ENCODE data around the gene TFAP2B.

The TFAP2B gene

GRCh38 chr6:50843842-50844241, 25.2 kb downstream of the TFAP2B start:
- Histone ChIP-seq H3K36me3 (no peaks in the 10 kb centered on the region), H3K27ac (no peak overlapping the region), H3K27me3 (peaks cover 0 to 97% of the 10 kb centered on the region in 2 donors), H3K4me3 (no peak overlapping the region), H3K9me3 (no peaks in the 10 kb centered on the region), H3K4me1 (no peaks in the 10 kb centered on the region)
- intact Hi-C loops (cut with DNase I; ENCODE audit: low total_unique reads), result no loop called here
- no peak for TF ChIP-seq CTCF (IDR thresholded peaks at IDR 0.05)
- no peak for DNase-seq

- TF ChIP-seq CTCF (IDR thresholded peaks at IDR 0.05), result no peak
- no peak overlapping the region for H3K27ac ChIP-seq
- DNase-seq, result no peak
- no peaks in the 10 kb centered on the region for H3K9me3 ChIP-seq
- peaks cover 0 to 98% of the 10 kb centered on the region in 2 donors for H3K27me3 ChIP-seq
- no peak overlapping the region for H3K4me3 ChIP-seq
- intact Hi-C loops (cut with DNase I; ENCODE audit: low total_unique reads), result no loop called here
- H3K4me1 ChIP-seq, result peaks cover 0 to 18% (median 5%) of the 10 kb centered on the region in 4 donors
- H3K36me3 ChIP-seq, result no peaks in the 10 kb centered on the region
Observed at GRCh38 chr6:50845499-50846143, 26.9 kb downstream of the TFAP2B start.

- H3K4me1 ChIP-seq, result peaks cover 0 to 20% (median 6%) of the 10 kb centered on the region in 4 donors
- H3K27ac ChIP-seq, result no peak overlapping the region
- no peak for TF ChIP-seq CTCF (IDR thresholded peaks at IDR 0.05)
- no peaks in the 10 kb centered on the region for H3K36me3 ChIP-seq
- no peak overlapping the region for H3K4me3 ChIP-seq
- intact Hi-C loops (cut with DNase I; ENCODE audit: low total_unique reads), result no loop called here
- H3K27me3 ChIP-seq, result peaks cover 0 to 98% of the 10 kb centered on the region in 2 donors
- no peak for DNase-seq
- no peaks in the 10 kb centered on the region for H3K9me3 ChIP-seq
Observed at GRCh38 chr6:50846144-50846851, 27.6 kb downstream of the TFAP2B start.

GRCh38 chr6:50846852-50847155, 28.1 kb downstream of the TFAP2B start:
- TF ChIP-seq CTCF (IDR thresholded peaks at IDR 0.05), result no peak
- DNase-seq, result no peak
- H3K27me3 ChIP-seq, result peaks cover 0 to 97% of the 10 kb centered on the region in 2 donors

GRCh38 chr6:50847890-50848594, 29.4 kb downstream of the TFAP2B start:
- intact Hi-C loops (cut with DNase I; ENCODE audit: low total_unique reads), result no loop called here
- no peaks in the 10 kb centered on the region for H3K9me3 ChIP-seq
- H3K4me3 ChIP-seq, result no peak overlapping the region
- DNase-seq, result no peak
- no peak for TF ChIP-seq CTCF (IDR thresholded peaks at IDR 0.05)
- H3K27ac ChIP-seq, result no peak overlapping the region
- H3K4me1 ChIP-seq, result peaks cover 0 to 20% (median 6%) of the 10 kb centered on the region in 4 donors
- H3K36me3 ChIP-seq, result no peaks in the 10 kb centered on the region
- H3K27me3 ChIP-seq, result peaks cover 0 to 92% of the 10 kb centered on the region in 2 donors

More at GRCh38 chr6:50846852-50847155, 28.1 kb downstream of the TFAP2B start:
- Histone ChIP-seq H3K4me1 (peaks cover 0 to 20% (median 6%) of the 10 kb centered on the region in 4 donors), H3K36me3 (no peaks in the 10 kb centered on the region), H3K27ac (no peak overlapping the region), H3K9me3 (no peaks in the 10 kb centered on the region), H3K4me3 (no peak overlapping the region)
- intact Hi-C loops (cut with DNase I; ENCODE audit: low total_unique reads), result no loop called here
